Activated CD8-positive, alpha-beta memory T cell treated with anti-CD3 and anti-CD28 coated beads, Interleukin-2, amount 50 U/mL, for 4 hours (primary cell): ENCODE results near the gene EMCN.
"Not testable (repeated sequence)": the region's sequence is repeated elsewhere in the genome, so short reads cannot be mapped to it uniquely, and the experiment has no call there.

Experiments used
- DNase-seq: peaks from one replicate; pipeline ENCODE4 v3.0.0-alpha.2; 2020

The EMCN gene, protein sequence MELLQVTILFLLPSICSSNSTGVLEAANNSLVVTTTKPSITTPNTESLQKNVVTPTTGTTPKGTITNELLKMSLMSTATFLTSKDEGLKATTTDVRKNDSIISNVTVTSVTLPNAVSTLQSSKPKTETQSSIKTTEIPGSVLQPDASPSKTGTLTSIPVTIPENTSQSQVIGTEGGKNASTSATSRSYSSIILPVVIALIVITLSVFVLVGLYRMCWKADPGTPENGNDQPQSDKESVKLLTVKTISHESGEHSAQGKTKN

DNA sequence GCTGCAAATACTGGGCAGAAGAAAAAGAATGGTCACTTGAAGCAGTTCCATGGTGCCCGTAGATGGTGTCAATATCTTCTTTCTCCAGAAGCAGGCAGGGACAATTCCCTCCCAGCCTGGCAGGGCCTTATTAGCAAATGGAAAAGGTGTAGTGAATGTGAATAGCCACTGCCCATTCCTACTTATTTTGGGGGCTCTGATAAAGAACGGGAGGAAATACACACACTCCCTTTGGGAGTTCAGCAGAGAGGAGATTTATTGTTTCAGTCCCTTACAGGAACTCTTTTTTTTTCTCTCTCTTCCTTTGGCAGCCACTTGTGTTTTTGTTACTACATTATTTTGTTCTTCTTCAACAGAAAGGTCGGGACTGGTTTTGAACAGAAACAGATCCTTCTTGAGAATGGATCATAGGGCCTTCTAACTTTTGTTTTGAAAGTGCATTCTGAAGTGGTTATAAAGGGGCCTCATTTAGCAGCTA is at the start of gene EMCN:
TSS of gene EMCN (minus strand) at position 159 of the 478 bp plus-strand sequence. CDS start at position 51, 108 bp downstream.
- DNase-seq = no peak

DNA sequence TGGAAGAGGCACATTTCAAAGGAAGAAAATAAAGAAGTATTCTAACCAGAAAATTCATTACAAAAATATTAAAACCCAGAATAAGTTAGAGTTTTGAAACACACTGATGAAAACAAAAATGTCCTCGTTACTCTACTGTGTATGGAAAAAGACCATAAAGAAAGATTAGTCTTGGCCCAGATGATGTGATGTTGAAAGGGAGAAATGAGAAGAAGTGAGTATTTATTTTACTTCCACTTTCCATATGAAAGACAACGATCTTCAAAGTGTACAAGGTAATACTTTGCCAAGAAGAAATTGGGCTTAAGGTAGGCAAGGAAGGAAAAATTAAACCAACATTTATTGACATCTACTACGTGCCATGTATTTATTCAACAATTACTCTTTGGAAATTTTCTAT is 48.6 kb upstream of the EMCN start:
- DNase-seq = no peak

DNA sequence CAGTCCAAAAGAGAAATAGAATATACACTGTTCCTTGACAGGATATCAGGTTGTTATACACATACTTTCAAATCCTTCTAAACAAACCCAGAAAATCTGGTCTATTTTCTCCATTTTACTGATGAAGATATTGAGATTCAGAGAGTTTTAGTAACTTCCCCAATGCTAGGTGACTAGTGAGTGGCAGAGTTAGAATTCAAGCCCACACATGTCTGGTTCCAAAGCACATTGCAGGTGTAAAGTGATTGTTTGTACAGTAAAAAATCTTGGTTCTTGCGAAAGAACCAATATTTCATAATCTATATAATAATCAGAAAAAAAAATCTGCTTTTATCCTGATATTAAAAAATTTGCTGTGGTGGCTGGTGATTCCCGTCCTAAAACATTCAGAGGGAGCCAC is 39.5 kb upstream of the EMCN start:
- no peak for DNase-seq

GRCh38 chr4:100555611-100556337 is 38.0 kb upstream of the EMCN start:
- no peak for DNase-seq

DNA sequence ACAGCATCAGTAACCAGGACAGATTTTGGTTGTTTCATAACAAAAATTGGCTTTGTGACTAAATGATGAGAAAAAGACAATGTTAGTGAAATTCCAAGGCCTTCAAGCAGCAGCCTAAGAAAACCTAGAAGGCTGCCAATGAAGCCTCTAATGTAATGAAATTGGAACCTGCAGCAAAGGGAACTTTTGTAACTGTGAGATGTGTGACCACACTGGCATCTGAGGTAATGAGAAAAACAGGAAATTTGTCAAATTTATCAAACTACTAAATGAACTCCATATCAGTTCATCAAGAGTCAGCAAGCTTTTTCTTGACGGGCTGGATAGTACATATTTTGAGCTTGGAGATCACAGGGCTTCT is 30.4 kb upstream of the EMCN start:
- DNase-seq = no peak

- DNase-seq = no peak
Measured at GRCh38 chr4:100547541-100548199, 29.8 kb upstream of the EMCN start.

- no peak for DNase-seq
Measured at GRCh38 chr4:100545427-100545826, 27.6 kb upstream of the EMCN start.

DNA sequence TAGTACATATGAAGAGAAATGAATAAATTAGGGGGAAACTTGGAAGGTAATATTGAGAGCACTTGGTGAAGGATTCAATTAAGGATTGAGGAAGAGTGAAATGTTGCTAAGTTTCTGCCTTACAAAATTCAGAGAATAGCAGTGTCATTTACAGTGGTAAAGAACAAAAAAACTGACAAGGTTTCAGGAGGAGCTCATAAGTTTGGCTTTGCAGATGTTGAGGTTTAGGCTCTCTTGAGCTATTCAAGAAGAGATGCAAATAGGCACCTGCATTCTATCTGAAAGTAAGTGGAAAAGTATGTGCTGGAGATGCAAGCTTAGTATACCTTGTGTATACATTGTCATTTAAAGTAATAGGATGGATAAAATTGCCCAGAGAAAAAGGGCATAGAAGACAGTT is 22.3 kb upstream of the EMCN start:
- no peak for DNase-seq

GRCh38 chr4:100539706-100540105 is 21.9 kb upstream of the EMCN start:
- no peak for DNase-seq

GRCh38 chr4:100533741-100534140 is 15.9 kb upstream of the EMCN start:
- DNase-seq = no peak

GRCh38 chr4:100530161-100530560 is 12.3 kb upstream of the EMCN start:
- DNase-seq = not testable (repeated sequence)

- DNase-seq = no peak
Measured at GRCh38 chr4:100525686-100526085, 7.9 kb upstream of the EMCN start.

GRCh38 chr4:100519205-100519604 is 1.4 kb upstream of the EMCN start:
- no peak for DNase-seq

- no peak for DNase-seq
Measured at GRCh38 chr4:100516225-100516624, 1.6 kb downstream of the EMCN start.

- DNase-seq = no peak
Measured at GRCh38 chr4:100511896-100512295, 5.9 kb downstream of the EMCN start.

- no peak for DNase-seq
Measured at GRCh38 chr4:100510551-100510950, 7.3 kb downstream of the EMCN start.

- no peak for DNase-seq
Measured at GRCh38 chr4:100509386-100509785, 8.4 kb downstream of the EMCN start.

DNA sequence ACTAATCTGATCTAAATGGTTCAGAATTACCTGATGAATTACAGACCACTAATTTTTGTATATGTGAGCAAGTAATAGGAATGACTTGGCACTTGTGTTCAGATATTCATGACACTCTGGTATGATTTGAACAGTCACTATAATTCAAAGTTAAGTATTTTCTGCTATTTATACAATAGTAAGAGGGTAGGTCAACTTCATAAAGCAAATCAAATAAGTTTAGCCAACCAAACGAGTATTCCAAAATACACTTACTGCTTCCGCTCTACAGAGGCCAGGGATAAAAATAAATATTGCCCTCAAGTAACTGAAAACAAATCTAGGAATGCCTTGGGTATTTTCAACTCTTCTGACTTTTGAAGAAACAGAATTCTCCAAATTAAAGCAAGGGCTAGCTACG is 9.1 kb downstream of the EMCN start:
- no peak for DNase-seq

GRCh38 chr4:100504086-100504874 is 13.5 kb downstream of the EMCN start:
- no peak for DNase-seq

GRCh38 chr4:100497791-100498190 is 20.0 kb downstream of the EMCN start:
- no peak for DNase-seq

DNA sequence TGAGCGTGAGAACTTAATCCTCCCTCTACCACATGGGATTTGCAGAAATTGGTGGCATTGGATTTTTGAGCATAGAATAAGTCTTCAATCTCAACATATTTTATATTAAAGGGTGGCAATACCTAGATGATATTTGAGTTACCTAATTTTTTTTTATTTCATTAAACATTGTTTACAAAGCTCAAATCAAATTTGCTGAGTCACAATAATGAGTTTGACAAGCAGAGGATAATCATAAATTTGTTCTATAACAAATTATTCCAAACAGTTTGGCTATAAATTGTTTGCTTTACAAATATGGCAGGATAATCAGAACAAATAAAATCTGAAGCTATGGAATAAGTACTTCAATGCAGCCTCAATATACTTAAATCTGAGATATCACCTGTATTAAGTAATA is 22.7 kb downstream of the EMCN start:
- no peak for DNase-seq

DNA sequence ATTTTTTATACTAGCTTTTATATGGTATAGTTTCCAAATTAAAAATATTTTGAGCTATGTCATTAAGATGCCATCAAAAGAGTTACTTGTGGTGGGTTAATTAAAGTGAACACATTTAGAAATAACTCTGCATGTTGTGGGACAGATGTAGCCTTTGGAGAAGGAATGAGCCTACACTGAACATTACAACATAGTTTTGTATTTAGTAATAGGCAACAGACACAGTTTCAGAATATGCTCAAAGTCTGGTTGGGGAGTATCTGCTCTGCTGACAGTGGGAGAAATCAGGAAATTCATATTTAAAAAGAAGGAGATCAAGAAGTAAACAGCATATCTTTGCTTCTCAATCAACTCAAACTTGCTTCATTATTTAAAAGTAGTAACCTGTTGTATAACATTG is 23.7 kb downstream of the EMCN start:
- DNase-seq = no peak

GRCh38 chr4:100493756-100494155 is 24.1 kb downstream of the EMCN start:
- DNase-seq = no peak
